Erythroblast (primary cell): ENCODE data around the gene CHRM5.

Experiments used
- GATA1 ChIP-seq: IDR thresholded peaks from 2 replicates; pipeline ENCODE4 v1.6.1; 2011; ENCODE audit warnings: low read depth, mild to moderate bottlenecking, control low read depth, low read length, moderate library complexity
- POLR2A ChIP-seq: IDR thresholded peaks from 2 replicates; pipeline ENCODE4 v1.6.1; 2011; ENCODE audit warnings: mild to moderate bottlenecking, low read length

GRCh38 chr15:34078900-34079299 lies 110.6 kb downstream of the CHRM5 start:
- TF ChIP-seq POLR2A = no peak
- TF ChIP-seq GATA1 = no peak
